ENCODE measurements around the gene DOCK3.
"Not testable (repeated sequence)": the region's sequence is repeated elsewhere in the genome, so short reads cannot be mapped to it uniquely, and the experiment has no call there.

DOCK3 gene

DNA sequence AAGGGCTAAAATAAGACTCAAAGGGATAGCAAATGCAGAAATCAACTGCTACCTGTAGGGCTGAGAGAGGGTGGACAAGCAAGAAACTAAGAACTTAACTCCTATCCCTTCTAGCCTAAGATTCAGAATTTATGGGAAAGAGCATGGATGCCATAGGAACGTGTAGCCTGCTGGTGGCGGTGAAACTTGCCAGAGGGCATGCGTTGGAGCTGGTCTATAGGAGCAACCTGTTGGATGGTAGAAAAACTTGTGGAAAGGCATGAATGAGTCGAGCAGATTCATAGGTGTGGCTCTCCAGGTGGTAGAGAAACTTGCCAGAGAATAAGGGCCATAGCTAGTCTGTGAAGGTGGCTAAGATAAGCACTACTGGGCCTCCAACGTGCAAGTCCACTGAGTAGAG is 137.2 kb downstream of the DOCK3 start:
- no peak for DNase-seq

DNA sequence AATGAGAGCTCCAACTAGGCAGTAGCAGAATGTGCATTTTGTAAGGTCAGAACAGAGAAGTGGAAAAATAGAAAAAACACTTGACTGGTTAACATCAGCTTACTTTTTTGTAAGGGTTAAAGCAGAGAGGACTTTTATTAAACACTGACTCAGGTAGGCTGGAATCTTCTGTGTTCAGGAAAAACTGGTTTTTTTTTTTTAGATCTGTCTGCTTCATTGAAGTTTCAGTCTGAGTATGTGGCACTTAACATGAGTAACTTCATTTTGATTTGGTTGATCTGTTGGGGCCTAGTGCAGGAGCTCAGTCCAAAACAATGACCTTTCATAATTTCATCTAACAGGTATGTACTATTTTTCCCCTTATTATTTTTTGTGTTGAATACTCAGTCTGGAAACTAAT is 141.1 kb downstream of the DOCK3 start:
- DNase-seq = peak; percentile 28

DNA sequence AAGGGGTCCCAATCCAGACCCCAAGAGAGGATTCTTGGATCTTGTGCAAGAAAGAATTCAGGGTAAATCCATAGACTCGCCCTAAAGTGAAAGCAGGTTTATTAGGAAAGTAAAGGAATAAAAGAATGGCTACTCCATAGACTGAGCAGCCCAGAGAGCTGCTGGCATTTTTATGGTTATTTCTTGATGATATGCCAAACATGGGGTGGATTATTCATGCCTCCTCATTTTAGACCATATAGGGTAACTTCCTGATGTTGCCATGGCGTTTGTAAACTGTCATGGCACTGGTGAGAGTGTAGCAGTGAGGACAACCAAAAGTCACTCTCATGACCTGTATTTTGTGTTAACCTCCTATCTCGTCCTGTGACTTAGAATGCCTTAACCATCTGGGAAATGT is 142.2 kb downstream of the DOCK3 start:
- no peak for DNase-seq

DNA sequence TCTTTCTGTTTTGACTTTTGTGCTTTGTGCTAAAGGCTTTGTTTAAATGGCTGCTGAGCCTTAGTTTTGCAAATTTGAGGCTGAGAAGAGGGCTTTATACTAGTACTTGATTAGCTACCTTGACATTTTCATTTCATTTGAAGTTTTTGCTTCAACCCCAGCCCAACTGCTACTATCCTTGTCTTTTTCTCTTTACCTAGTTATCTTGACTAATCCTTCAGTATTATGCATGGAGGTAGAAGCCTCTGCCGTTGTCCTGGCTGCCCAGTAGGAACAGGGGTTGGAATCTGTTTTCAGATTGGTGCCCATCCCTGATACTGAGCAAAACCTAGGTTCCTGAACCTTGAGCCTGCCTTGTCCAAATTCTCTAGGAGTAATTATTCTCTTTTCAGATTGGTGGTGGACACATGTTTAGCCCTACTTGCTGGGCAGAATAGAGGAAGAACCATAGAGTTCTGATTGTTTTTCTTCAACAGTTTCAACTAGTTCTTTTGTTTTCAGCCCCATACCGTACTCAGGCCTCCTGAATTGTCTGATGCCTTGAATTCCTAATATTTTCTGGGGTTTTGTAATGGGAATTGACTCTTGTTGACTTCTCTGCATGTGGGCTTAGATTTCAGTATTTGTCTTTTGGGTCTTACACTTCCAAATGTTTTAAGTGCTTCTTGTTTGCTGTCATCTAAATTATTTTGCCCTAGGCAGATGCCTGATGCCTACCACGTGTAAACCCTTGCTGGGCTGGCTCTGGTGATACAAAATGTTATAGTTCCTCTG is 143.2 kb downstream of the DOCK3 start:
- DNase-seq = no peak

DNA sequence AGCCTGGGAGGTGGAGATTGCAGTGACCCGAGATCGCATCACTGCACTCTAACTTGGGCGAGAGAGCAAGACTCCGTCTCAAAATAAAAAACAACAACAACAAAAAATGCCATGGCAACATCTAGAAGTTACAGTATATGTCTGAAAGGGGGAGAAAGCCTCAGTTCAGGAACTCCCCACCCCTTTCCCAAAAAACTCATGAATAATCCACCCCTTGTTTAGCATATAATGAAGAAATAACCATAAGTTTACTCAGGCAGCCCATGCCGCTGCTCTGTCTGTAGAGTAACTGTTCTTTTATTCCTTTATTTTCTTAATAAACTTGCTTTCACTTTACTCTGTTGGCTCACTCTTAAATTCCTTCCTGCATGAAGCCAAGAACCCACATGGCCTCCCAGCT is 145.2 kb downstream of the DOCK3 start:
- no peak for DNase-seq

DNA sequence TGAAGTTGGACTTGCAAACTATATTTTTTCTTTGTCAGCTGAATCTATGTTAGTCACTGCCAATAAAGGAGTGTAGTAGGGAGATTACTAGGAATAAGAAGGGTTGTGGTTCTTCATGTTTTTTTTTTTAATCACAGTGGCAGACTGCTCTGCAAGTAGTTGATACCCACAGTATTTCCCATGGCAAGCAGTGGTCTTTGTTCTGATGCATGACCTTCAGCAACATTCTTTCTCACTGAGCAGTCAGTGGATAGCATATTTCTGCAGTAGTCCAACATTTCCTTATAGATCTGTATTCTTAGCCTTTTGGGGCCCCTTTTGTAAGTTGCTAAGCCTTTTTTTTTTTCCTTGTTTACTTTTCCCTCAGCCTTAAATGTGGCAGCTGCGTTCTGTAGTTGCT is 151.1 kb downstream of the DOCK3 start:
- no peak for DNase-seq

DNA sequence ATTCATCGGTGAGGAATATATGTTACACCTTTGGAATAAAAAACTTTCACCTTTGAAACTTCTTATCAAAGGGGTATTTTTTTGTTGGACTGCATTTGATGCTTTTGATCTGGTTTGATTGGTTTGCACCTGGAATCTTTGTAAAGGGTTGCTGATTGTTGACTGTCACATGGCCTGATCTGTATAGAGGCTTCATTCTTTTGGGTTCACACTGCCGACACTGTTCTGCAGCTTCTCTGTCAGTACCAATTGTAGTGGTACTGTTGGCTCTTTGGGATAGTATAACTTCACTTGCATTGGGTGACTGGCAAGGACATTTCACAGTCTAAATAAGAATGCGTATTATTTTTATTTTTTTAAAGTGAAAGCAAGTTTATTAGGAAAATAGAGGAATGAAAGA is 155.7 kb downstream of the DOCK3 start:
- DNase-seq = no peak

DNA sequence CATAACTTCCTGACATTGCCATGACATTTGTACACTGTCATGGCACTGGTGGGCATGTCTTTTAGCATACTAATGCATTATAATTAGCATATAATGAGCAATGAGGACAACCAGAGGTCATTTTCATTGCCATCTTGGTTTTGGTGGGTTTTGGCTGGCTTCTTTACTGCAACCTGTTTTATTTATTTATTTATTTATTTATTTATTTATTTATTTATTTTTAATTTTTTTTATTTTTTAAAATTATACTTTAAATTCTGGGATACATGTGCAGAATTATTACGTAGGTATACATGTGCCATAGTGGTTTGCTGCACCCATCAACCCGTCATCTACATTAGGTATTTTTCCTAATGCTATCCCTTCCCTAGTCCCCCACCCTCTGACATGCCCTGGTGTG is 156.3 kb downstream of the DOCK3 start:
- not testable (repeated sequence) for DNase-seq

DNA sequence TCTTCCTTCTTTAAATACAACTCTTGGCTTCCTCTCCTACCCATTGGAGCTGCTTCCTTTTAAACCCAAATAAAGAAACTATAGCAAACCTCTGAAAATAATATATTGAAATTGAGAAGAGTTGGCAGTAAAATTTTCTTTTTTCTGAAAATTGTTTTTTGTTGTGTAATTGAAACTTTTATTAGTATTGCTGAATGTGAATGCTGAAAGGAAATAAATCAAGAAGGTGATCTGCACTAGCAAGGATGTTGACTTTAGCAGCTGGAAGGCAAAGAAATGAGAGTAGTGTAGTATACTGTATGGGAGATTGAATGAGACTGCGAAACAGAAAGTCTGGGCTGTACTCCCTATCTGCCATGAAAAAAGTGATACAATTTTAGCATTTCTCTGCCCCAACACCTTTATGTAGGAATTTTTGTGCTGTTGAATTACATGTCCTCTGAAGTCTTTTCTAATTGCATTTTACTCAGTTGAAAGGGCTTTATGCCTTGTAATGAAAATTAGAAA is 166.3 kb downstream of the DOCK3 start:
- DNase-seq = no peak

DNA sequence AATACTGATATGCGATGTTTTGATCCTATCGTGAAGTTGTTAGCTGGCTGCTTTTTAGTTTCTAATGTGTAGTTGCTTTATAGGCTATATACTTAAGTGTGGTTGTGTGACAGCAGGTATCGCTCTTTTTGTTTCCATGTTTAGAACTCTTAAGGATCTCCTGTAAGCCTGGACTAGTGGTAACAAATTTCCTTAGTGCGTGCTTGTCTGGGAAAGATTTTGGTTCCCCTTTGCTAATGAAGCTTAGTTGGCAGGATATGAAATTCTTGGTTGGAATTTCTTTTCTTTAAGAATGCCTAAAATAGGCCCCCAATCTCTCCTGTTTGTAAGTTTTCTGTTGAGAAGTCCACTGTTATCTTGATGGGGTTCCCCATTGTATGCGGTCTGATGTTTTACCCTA is 173.6 kb downstream of the DOCK3 start:
- DNase-seq = no peak

DNA sequence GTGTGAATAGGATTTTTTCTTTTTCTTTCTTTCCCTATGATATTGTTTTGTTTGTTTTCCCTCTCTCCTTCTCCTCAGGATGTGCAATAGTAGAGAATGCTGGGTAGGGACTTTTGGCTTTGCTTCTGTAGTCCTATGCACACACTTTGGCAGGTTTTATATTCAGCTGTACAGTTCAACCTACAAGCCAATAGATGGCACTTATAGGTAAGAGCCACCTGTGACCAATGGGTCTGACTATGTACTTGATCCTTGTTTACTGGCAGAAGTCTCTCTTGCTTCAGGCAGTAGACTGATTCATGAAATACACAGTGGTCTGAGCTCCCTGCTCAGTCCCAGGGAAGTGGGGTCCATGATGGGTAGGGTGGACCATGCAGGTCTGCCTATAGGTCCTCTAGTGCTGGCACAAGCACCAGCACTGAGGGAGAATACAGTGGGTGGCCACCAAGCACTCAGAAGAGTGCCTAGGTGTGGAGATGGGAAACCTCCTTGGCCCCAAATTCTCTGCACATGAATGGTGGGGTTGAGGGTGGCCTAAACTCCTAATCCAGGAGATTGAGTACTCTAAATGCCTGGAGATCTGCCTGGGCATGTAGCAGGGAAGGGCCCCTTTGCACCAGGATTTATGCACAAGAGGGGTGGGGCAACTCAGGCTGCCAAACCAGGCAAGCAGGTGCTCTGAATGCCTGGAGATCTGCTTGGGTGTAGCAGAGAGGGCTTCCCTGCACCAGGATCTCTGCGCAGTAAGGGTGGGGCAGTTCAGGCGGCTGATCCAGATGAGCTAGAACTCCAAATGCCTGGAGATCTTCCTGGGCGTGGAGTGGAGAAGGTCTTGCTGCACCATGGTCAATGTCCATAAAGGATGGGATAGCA is 176.1 kb downstream of the DOCK3 start:
- no peak for DNase-seq

DNA sequence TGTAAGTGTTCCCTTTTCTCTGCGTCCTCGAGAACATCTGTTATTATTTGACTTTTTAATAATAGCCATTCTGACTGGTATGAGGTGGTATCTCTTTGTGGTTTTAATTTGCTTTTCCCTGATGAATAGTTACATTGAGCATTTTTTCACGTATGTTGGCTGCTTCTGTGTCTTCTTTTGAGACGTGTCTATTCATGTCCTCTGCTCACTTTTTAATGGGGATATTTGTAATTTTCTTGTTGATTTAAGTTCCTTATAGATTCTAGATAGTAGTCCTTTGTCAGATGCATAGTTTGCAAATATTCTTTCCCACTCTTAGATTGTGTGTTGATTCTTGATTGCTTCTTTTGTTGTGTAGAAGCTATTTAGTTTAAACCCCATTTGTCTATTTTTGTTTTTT is 179.2 kb downstream of the DOCK3 start:
- no peak for DNase-seq

DNA sequence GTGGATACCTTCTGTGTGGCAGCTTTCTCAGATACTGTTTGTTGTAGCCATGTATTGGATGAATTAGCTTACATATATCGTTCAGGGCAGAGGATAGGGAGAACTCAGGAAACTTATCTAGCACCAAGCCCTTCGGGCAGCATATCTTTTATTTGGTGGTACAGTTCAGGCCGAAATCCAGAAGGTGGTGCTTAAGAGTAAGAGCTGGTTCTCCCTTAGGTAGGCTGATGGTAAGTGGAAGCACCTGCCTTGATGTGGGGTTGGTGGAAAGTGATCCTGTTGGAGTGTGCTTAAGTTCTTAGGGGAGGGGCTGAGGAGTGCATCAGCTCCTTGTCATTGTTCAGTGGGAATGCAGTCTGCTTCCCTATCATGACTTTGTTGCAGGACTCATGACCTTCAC is 187.5 kb downstream of the DOCK3 start:
- DNase-seq = no peak

DNA sequence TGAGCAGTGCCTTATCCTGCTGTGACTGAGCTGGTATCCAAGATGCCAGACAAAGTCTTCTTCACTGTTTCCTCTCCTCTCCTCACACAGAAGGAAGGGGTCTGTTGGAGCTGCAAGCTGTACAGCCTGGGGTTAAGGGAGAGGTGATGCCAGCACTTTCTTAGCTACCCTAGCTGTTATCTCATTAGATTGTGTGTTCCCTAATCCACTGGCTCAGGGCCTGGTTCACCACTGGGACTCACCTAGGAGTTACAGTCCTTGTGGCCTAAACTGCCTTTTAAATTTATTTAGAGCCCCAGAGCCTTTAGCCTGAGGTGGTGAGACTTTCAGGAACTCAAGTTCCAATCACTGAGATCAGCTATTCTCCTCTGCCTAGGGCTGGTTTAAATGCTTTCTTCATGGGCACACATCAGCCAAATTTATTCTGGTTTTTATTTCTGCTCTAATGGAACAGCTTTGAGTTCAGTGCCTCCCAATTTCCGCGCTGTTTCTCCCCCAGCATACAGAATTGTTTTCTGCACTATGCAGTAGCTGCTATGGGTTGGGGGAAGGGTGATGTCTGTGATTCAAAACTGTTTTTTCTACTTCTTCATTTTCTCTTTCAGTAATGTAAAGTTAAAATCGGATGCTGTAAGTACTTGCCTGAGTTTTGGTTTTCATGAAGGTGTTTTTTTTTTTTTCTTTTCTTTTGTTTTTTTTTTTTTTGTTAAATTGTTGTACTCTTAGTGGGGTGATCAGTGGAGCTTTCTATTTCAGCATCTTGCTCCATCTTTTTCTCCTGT is 198.8 kb downstream of the DOCK3 start:
- no peak for DNase-seq

DNA sequence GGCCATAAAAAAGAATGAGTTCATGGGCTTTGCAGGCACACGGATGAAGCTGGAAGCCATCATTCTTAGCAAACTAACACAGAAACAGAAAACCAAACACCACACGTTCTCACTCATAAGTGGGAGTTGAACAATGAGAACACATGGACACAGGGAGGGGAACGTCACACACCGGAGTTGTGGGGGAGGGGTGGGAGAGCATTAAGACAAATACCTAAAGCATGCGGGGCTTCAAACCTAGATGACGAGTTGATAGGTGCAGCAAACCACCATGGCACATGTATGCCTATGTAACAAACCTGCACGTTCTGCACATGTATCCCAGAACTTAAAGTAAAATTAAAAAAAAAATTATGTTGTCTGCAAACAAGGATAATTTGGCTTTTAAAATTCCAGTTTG is 200.1 kb downstream of the DOCK3 start:
- not testable (repeated sequence) for DNase-seq

DNA sequence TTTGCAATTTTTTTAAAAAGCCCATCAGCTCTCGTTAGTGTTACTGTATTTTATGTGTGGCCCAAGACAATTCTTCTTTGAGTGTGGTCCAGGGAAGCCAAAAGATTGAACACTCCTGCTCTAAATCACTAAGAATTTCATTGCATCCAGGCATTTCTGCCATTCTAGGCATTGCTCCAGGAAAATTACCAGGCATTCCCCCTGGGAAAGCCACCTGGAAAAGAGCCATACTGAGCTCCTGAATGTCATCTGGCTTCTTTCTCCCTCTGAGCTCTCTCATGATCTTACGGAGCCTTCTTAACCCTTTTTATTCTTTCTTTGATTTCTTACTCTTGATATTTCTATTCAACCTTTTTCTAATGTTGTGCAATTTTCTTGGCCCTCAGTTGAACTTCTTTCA is 202.2 kb downstream of the DOCK3 start:
- DNase-seq = no peak

DNA sequence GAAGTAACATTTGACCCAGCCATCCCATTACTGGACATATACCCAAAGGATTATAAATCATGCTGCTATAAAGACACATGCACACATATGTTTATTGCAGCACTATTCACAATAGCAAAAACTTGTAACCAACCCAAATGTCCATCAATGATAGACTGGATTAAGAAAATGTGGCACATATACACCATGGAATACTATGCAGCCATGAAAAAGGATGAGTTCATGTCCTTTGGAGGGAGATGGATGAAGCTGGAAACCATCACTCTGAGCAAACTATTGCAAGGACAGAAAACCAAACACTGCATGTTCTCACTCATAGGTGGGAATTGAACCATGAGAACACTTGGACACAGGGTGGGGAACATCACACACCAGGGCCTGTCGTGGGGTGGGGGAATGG is 208.0 kb downstream of the DOCK3 start:
- not testable (repeated sequence) for DNase-seq

DNA sequence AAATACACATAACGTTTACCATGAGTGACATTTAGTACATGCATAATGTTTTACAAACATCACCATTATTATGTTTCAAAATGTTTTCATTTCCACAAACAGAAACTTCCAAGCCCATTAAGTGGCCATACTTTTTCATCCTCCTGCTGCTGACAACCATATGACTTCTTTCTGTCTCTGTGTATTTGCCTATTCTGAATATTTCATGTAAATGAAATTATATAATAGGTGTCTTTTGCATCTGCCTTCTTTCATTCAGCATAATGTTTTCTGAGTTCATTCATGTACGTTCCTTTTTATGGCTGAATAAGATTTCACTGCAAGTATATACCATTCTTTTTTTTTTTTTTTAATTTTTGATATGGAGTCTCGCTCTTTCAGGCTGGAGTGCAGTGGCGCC is 209.0 kb downstream of the DOCK3 start:
- no peak for DNase-seq

DNA sequence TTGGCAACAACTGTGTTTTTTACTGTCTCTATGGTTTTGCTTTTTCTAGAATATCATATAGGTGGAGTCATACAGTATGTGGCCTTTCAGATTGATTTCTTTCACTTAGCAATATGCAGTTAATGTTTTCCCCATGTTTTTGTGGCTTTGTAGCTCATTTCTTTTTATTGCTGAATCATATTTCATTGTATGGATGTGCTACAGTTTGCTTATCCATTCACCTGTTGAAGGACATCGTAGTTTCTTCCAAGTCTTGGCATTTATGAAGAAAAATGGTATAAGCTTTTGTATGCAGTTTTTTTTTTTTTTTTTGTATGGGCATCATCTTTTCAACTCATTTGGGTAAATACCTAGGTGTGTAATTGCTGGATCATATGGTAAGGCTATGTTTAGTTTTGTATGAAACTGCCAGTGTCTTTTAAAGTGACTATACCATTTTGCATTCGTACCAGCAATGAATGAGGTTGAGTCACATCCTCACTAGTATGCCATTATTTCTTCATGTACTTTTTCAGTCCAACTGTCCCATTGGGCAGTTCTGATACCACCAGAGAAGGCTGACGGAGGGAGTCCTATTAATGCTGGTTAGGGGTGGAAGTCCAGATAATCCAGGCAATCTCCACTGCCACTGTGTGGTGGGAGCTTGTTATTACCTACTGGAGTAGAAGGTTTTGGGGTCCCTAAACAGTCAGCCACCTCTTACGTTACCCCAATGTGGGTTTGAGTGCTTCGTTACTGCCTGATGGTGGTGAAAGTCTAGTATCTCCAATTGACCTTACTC is 210.5 kb downstream of the DOCK3 start:
- DNase-seq = peak; percentile 3

DNA sequence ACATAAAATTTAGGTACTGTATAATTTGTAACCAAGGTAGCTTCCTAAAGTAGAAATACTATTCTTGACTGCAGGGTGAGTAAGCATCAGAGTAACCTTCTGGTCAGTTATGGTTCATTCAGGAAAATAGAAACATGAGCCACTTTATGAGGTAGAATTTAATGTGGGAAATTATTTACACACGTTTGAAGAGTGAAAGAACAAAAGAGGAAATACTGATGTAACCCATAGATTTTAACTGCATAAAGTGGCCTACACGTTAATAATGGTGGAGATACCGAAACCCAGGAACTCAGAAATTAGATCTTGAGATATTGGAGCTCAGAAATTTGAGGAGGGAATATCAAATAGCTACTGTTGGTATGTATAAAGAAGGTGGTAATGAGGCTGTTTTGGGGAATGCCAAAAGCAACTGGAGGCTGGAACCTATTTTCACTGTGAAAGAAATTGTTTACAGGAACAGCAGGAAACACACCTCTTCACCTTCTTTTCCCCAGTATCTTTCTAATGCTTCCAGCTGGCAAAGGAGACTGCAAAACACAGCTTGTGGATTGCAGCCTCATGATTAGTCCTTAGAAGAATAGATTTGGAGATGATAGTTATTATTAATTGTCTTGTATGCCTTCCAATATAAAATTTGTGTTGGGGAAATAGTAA is 216.1 kb downstream of the DOCK3 start:
- no peak for DNase-seq

DNA sequence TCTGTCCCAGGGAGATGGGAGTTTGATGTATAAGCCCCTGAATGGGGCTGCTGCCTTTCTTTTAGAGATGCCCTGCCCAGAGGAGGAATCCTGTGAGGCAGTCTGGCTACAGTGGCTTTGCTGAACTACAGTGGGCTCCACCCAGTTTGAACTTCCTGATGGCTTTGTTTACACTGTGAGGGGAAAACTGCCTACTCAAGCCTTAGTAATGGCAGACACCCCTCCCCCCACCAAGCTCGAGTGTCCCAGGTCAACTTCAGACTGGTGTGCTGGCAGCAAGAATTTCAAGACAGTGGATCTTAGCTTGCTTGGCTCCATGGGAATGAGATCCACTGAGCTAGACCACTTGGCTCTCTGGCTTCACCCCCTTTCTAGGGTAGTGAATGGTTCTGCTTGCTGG is 226.4 kb downstream of the DOCK3 start:
- DNase-seq = not testable (repeated sequence)

DNA sequence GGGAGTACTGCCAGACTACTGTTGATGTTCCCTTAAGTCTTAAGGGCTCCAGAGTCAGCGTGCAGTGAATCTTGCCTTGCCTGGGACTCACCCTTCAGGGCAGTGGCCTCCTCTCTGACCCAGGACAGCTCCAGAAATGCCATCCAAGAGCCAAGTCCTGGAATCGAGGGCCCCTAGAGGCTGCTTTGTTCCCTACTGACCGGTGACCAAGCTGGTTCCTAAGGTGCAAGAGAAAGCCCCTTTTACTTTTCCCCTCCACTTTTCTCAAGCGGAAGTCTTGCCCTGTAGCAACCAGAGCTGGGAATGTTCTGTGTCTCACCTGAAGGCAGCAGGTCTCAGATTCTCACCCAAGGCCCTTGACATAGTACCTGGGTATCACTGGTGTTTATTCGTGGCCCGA is 238.0 kb downstream of the DOCK3 start:
- DNase-seq = no peak
